EH (cell line): ENCODE results near the gene BRWD1.

Experiments used
- DNase-seq: peaks from one replicate; pipeline ENCODE4 v3.0.0-alpha.2; 2015; ENCODE audit warnings: low read depth

Gene BRWD1

DNA sequence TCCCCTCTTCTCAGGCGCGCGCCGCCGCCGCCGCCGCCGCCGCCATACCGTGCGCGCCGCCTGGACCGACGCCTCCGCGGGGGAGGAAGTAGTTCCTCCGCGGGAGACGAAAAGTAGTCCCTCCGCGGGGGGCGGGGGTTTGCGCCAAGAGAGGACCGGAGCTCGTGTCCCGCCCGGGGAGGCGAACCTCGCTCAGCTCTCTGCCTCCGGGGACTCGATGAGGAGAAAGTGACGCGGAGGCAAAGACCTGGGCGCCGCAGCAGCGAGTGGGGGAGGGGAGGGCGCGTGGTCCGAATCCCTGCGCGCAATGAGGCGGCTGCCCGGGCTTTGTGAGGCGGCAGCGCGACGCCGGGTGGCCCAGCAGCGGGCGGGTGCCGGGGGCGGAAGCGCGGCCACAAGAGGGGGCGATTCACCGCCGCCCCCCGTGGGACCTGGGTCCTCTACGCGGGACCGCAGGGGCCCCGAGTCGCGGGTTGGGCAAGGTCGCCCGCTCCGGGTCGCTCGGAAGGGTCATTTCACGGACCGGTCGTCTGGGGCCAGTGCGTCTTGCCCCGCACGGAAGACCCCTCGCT lies at the start of gene BRWD1:
Gene BRWD1, minus strand, starts transcription at position 62 of the 572 bp plus-strand sequence. CDS start 141 bp downstream, outside the sequence.
- DNase-seq = peak; percentile 81

DNA sequence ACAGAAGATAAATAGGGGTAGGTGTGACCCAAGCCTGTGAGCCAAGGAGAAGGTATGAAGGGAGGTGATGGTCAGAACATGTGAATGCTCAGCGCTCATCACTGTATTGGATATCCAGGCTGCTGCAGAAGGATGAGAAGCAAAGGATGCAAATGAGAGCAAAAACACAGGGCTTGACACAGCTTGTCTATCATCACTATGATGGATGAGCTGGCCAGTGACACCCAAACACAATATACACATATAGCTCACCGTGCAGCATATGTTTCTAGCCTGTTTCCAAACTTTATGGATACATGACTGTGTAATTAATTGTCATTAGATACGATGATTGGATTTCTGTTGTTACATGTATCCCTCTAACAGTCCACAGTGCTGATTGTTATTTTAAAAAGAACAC lies 49.3 kb upstream of the BRWD1 start:
- DNase-seq = no peak

DNA sequence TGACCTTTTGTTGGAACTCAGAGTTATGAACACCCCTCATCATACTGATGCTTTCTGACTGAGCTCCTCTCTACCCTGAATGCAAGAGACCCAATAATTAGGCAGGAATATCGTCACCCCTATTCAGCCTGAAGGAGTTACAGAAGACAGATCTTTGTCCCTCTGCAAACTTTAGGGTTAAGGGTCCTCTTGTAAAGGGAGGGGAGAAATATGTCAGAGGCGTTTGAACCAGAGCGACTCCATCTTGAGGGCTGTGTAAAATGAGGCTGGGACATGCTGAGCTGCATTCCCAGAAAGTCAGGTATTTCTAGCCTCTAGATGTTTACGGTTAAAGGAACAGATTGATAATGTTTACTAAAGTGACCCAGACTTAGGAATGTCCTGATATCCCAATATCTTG lies 46.0 kb upstream of the BRWD1 start:
- no peak for DNase-seq

DNA sequence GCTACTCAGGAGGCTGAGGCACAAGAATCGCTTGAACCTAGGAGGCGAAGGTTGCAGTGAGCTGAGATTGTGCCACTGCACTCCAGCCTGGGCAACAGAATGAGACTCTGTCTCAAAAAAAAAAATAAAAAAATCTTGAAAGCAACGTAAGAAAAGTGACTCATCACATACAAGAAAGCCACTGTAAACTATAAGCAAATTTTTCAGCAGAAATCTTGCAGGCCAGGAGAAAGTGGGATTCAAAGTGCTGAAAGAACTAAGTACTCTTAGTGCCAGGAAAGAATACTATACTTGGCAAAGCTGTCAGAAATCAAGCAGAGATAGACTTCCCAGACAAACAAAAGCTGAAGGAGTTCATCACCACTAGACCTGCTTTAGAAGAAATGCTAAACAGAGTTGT lies 39.9 kb upstream of the BRWD1 start:
- peak; percentile 45 for DNase-seq

DNA sequence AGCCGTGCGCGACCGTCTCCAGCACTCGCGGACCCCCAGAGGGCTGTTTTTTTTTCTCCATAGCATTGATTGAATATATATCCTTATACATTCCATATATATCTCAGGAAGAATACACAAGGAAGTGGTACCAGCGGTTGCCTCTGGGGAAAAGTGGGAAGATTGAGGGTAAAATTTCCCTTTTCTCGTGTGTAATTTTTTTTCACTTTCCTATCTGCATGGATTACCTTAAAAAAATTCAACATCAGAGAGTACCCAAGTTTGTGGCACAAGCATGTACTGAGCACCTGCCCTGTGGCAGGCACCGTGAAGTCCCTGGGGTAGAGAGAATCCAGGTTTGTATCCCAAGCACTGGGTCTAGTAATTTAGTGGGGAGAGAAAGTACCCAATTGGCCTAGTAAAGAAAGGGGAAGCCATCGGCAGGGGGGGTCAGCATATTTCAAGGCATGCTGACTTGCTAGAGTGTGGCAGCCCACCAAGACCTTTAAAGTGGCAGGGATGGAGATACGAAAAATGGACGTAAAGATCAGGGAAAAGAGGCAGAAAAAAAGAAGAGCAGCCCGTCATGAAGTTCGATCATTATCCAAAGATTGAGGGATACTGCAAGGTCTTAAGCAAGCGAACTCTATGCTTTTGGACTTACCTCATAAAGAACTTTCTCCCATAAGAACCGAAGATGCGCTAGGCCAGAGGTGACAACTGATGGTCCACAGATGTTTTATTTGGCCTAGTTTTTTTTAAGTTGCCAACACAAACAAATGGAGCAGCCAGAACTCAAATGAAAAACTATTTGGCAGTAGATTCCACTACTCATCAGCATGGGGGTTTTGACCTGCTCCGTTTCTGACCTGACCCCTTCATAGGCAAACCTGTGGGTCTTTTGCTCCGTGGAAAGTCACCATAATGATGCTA lies 36.9 kb upstream of the BRWD1 start:
- DNase-seq = no peak

DNA sequence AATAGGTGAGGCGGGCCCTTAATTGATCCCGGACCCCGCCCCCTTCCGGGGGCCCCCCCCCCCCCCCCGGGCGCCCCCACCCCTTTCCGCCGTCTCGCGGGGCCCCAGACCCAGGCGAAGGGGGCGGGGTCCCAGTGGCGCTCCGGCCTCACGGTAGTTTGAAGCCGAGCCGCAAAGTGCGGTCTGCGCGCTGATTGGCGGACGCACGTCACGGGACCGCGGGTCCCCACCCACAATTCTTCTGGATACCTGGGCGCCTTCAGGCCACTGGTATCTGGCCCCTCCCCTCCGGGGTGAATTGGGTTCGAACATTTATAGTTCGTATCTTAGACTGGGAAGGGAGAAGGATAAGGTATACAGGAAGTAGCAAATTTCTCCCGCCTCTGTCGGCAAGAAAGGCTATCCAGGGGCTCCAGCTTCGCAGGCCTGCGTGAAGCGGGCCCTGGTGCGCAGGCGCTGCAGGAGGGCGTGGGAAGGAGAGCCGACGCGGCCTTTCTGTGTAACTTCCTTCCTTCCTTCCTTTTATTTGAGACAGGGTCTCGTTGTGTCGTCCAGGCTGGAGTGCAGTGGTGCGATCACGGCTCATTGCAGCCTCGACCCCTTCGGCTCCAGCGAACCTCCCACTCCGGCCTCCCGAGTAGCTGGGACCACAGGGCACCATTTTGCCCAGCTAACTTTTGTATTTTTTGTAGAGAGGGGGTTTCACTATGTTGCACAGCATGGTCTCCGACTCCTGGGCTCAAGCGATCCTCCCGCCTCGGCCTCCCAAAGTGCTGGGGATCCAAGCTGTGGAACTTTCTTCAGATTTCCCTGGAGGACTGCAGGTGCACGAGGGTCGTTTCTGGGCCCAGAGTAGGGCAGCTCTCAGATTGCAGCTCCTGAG lies 36.0 kb upstream of the BRWD1 start:
- DNase-seq = peak; percentile 91

DNA sequence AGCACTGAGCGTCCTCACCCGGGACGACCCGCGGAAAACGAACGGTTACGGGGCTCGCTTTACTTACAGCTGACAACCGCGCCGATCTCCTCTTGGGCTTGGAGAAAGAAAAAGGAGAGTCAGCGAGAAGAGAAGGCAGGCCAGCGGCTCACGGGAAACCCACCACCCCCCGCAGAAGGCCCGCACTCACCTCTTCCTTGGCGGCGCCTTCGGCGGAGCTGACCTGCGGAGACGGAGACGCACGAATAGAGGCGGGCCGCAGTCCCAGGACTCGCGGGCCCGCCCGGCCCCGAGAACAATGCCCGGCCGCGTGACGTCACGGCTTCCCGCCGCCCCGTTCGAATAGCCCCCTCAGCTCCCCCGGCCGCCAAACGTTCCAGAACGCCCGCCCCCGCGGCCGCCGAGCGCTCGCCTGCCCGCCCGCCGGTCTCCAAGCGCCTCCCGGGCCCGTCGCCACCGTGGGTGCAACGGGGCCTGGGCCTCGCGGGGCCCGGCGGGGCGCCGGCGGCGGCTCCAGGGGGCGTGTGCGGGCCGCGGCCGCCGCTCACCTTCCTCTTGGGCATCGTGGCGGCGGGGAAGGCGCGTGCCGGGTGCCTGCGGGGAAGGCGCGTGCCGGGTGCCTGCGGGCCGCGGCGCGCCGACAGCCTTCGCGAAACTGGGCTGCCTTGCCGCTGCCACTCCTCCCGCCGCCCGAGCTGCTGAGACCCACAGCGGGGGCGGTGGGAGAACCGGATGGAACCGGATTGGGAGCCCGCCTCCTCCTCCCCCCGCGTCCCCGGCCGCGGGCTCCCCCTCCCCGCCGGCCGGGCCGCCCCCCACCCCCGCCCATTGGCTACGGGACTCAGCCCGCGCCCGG lies 35.2 kb upstream of the BRWD1 start, which contains the start of gene HMGN1:
Gene HMGN1, minus strand, starts transcription at position 734 of the 856 bp plus-strand sequence. Its CDS starts 171 bp downstream, at position 563.
- DNase-seq = peak; percentile 86

DNA sequence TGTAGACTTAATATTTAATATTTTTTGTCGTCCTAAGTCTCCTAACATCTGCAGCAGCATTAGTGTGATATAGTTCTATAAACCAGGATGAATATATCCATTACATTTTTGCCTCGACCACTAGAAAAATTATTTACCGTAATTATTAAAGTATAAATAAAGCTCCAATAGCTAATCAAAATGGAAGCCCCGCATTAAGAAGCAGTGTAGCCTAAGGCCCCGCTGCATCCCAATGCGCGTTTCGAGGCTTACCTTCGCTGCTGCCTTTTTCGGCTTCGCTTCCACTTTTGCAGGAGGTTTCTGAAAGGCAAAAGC lies 34.6 kb upstream of the BRWD1 start:
- no peak for DNase-seq

DNA sequence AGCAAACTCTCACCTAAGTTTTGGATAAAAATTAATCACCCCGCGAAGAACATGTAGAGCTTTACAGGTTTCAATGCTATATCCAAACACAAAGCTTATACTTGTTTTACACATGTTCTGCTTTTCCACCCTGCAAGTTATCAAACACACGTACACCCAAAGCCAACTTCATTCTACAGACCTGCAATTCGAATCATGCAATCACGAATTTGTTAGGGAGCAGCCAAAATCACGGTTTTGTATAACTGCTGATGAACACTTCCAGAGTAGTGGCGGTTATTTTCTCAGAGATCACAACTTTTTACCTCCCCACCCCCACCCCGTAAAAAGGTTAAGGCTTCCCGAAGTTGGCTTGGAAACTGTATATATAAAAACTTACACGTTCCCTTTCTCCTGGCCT lies 34.1 kb upstream of the BRWD1 start:
- peak; percentile 4 for DNase-seq

DNA sequence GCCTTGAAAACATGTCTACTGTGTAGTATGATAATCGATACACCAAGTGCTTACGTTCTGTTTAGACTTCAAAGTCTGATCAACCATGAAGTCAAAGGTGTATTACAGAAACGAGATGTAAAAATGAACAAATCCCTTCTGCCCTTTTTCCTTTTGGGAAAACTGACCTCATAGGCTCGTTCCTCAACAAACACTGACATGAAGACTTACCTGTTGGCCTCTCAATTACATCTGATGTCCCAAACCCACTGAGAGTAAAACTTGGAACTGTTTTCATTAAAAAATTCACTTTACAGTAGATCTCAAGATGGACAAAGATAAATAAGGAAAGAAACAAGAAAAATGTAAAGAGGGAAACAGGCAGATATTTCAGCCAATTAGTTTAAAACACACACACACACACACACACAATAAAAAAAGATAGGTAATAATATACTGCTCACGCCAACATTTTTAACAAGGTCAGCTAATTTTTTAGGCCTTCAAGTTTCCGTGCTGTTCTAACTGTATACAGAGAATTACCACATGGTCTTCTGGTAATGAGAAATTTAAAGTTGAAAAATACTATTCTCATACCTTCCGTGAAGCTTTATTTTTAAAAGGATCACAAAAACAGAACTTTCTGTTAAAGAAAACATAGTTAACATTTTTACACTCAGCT lies 33.4 kb upstream of the BRWD1 start:
- DNase-seq = no peak

DNA sequence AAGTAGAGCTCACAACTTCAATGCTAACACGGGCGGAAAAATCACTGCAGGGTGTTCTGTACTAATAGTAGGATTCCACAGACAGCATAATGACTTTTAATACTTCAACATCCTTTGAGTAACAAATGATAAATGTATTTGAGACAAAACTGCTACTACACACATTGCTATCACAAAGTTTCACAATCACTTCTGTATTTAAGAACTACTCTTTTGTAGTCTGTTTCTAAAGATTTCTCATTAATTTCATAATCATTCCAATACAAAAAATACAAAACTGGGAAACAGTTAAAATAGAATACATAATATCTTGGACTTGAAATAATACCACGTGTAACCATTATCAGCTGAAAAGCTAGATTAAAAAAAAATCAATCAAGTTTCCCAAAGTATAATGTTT lies 32.8 kb upstream of the BRWD1 start:
- DNase-seq = no peak

DNA sequence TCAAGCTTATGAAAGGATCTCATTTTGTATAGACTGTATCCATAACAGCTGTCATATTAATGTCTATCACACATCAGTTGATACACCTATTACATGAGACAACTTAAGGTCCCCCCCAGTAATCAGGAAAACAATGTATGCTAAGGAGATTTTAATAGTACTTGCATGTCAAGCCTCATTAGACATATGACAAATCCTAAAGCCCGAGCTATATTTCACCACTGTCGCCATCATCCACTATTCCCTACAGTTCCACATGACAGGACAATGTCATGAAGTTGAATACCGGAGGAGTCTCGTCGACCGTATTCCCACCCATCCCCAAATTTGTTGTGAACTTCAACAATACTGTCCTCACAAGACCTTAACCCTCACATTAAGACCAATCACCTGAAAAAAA lies 32.0 kb upstream of the BRWD1 start:
- no peak for DNase-seq

DNA sequence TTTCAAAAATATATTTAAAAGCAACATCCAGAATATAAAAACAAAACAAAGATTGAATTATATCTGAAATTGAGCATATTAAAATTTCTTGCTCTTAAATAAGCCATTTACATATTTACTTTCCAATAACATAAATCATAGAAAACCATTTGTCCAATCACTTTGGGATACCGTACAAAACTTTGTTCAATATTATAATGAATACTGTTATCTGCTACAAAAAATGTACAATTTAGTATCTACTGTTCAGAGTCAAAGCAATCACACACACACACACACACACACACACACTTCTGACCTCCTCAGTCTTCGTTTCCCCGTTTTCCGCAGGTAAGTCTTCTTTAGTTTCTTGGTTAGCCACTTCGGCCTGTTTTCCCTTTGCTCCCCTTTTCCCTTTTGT lies 31.4 kb upstream of the BRWD1 start:
- no peak for DNase-seq

DNA sequence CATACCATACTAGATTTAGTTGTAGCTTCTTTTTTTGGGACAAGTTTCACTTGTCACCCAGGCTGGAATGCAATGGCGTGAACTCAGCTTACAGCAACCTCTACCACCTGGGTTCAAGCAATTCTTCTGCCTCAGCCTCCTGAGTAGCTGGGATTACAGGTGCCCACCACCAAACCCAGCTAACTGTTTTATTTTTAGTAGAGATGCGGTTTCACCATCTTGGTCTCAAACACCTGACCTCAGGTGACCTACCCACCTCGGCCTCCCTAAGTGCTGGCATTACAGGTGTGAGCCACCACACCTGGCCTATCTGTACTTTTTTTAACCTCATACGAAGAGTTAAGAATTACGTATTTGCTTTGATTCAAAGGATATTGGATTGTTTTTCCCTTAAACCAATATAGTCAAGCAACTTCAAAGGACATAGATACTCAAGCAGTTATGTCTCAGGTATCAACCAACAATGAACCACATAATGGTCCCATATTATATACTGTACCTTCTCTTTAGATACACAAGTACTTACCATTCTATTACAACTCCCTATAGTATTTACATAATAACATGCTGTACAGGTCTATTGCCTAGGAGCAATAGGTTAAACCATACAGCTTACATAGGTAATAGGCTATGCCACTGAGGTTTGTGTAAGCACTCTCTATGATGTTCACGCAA lies 28.0 kb upstream of the BRWD1 start:
- DNase-seq = no peak

DNA sequence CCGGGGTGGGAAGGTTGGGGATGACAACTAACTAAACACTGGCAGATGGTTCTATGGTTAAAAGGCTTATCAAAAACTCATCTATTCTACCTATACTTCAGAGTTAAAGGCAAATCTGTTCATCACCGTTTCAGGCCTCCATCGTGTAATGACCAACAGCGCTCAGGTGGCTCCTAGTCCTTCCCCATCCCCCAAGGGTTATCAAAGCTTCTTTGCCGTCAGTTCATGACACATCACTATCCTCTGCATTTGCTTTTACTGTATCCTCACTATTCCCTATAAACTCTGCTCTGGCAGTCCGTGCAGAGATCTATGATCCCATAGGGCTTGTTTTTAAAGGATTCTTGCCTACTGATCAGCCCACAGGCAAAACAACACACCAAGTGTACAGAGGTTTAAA lies 27.3 kb upstream of the BRWD1 start:
- no peak for DNase-seq

DNA sequence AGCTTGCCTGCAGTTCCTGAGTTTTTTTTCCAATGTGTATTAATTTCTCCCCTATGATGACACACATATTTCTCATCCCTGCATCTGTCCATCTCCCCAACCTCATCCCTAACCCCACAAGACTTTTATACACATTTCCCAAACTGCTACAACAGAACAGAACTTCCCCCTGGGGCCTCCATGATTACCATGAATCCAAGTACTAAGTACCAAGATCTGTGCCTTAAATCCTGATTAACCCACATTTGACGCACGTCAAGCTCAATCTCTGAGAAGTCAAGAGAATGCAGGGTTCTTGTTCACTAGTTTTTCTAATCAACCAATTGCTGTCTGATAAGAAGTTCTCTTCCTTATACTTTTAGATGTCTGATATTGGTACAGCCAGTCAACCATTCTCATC lies 25.8 kb upstream of the BRWD1 start:
- DNase-seq = no peak

DNA sequence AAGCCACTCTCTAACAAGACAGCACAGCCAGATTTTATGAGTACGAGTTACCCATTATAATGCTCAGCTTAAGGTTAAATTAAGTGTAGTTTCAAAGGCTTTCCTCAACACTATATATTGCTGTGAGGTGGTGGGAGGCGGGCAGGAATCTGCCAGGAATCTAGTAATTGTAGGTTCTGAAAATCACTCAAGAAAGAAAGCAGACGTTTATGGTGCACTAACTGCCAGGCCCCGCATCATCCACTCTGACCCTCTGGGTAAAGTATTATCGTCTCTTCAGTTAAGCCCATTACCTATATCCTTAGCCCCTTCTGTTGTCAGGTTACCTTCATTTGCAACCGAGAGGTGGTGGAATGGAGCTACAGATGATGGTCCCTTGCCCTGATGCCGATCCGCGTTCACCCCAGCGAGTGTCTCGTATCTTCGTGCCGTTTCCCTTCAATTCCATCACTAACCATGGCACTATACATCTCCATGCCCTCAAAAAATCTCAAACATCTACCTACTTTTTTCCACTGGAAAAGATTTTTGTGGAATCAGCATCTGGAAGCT lies 23.1 kb upstream of the BRWD1 start:
- DNase-seq = no peak

DNA sequence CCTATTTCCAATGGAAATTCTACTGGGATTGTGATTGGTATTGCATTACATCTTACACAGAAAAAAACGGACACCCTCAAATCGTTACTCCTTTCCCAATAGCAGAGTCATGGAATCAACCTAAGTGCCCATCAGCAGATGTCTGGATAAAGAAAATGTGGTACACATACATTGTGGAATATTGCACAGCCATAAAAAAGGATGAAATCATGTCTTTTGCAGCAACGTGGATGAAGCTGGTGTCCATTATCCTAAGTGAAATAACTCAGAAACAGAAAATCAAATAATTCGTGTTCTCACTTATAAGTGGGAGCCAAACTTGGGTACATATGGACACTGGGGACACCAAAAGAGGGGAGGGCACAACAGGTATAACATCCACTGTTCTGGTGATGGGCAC lies 21.2 kb upstream of the BRWD1 start:
- DNase-seq = no peak

DNA sequence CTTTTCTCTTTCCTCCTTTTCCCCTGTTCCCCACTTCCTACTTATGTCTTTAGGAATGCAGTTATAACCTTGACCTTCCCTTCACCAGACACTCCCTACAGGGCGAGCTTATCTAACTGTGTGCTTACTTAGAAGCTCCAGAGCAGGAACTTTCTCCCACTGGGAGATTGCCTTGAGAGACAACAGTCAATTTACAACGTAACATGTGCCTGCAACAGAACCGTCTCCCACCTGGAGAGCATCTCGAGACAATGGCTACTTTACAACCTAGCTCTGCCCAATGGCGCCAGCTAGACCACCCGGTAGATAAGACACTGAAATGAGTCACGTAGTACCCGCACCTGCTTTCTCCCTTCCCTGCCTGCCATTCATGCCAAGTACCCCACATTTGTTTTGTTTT lies 18.7 kb upstream of the BRWD1 start:
- DNase-seq = no peak

DNA sequence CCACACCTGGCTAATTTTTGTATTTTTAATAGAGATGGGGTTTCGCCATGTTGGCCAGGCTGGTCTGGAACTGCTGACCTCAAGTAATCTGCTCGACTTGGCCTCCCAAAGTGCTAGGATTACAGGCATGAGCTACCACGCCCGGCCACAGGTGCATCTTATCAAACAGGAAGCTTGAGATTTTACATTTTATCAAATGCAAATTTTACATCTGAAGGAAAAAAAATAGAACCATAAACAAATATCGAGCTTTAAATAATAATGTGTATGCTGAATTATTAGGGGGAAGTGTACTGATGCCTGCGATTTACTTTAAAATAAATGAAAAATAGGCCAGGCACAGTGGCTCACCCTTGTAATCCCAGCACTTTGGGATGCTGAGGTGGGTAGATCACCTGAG lies 16.6 kb upstream of the BRWD1 start:
- DNase-seq = no peak
